GM19372 (cell line): ENCODE measurements around the gene NDUFB2.
"Not testable (repeated sequence)": the region's sequence is repeated elsewhere in the genome, so short reads cannot be mapped to it uniquely, and the experiment has no call there.

Experiments used
- ATAC-seq: cut with Tn5 transposase; IDR thresholded peaks from one replicate; pipeline ENCODE4 v1.9.1; 2021; ENCODE audit warnings: mild to moderate bottlenecking, low read depth, moderate library complexity; ENCODE audit not compliant: unreplicated experiment

NDUFB2 gene

DNA sequence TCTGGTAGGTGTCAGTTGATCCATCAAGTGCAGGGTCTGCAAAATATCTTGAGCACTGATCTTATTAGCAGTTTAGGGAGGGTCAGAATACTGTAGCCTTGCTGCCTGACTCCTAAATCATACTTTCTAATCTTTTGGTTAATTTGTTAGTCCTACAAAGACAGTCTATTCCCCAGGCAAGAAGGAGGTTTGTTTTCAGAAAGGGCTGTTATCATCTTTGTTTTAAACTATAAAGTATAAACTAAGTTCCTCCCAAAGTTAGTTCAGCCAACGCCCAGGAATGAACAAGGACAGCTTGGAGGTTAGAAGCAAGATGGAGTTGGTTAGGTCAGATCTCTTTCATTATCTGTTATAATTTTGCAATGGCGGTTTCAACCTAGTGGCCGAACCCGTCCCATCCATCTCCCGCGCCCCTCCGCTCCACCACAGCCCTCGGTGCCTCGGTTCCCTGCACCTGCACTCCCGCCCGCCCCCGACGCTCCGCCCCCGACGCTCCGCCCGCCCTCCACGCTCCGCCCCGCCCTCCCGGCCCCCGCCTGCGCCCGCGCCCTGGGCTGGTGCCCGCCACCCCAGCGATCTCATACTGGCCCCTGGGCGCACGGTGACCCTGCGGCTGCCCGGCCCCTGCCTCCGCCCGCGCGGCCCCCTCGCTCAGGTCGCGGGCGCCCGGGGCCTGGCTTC lies 24.0 kb upstream of the NDUFB2 start, which contains the start of gene ADCK2:
Gene ADCK2 (plus strand): TSS at position 564 of the 681 bp plus-strand sequence. CDS start 386 bp downstream, outside the sequence.
- ATAC-seq, result peak; percentile 57

DNA sequence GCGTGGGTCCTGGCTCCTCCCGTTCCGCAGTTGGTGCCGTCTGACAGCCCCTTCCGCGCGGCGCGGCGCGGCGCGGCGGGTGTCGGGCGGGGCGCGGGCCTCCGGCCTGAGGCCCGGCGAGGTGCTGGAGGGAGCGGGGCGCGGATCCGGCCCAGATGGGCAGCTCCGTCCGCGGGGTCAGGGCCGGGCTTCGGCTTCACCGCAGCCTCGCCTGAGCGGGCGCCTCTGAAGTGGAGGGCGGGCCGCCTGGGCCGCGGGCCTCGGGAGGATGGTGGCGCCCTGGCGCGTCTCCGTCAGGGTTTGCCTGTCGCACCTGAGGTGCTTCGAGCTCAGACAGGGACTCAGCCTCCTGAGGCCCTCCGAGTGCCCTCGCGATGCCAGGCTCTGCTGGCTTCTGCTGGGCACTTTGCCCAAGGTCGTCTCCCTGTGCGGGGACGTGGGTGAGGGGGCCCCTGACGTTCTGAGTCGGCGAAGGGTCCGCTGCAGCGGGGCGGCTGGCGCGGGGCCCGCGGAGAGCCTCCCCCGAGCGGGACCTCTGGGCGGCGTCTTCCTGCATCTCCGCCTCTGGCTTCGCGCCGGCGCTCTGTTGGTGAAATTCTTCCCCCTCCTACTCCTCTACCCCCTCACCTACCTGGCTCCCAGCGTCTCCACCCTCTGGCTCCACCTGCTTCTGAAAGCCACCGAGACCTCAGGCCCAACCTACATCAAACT lies 23.3 kb upstream of the NDUFB2 start:
- ATAC-seq, result peak; percentile 49

- no peak for ATAC-seq
Observed at GRCh38 chr7:140673774-140674155, 22.7 kb upstream of the NDUFB2 start.

- no peak for ATAC-seq
Observed at GRCh38 chr7:140674356-140674800, 22.1 kb upstream of the NDUFB2 start.

- ATAC-seq, result no peak
Observed at GRCh38 chr7:140674899-140675701, 21.4 kb upstream of the NDUFB2 start.

GRCh38 chr7:140675726-140676125 lies 20.8 kb upstream of the NDUFB2 start:
- ATAC-seq, result no peak

DNA sequence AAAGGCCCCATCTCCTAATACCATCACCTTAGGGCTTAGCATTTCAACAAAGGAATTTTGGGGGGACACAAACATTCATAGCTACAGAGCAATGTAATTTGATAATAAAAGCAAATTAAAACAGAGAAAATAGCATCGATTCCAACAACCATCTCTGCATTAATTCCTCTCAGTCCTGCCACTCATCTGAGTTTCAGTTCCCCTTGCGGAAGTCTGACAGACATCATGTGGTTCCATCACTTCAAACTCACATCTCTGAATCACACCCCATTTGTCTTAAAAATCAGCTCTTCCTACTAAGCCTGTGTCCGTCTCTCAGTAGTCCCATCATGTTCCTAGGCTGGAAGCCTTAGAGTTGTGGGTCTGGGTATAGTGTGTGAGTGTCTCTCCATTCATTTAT lies 20.2 kb upstream of the NDUFB2 start:
- peak; percentile 47 for ATAC-seq

DNA sequence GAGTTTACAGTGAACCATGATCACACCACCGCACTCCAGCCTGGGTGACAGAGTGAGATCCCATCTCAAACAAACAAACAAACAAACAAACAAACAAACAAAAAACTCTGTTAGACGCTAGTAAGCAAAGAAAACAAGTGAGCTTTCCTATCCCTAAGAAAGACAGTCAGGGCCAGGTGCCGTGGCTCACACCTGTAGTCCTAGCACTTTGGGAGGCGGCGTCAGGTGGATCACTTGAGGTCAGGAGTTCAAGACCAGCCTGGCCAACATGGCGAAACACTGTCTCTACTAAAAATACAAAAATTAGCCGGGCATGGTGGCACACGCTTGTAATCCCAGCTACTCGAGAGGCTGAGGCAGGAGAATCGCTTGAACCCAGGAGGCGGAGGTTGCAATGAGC lies 19.6 kb upstream of the NDUFB2 start:
- ATAC-seq, result not testable (repeated sequence)

- ATAC-seq, result no peak
Observed at GRCh38 chr7:140677496-140677895, 19.0 kb upstream of the NDUFB2 start.

DNA sequence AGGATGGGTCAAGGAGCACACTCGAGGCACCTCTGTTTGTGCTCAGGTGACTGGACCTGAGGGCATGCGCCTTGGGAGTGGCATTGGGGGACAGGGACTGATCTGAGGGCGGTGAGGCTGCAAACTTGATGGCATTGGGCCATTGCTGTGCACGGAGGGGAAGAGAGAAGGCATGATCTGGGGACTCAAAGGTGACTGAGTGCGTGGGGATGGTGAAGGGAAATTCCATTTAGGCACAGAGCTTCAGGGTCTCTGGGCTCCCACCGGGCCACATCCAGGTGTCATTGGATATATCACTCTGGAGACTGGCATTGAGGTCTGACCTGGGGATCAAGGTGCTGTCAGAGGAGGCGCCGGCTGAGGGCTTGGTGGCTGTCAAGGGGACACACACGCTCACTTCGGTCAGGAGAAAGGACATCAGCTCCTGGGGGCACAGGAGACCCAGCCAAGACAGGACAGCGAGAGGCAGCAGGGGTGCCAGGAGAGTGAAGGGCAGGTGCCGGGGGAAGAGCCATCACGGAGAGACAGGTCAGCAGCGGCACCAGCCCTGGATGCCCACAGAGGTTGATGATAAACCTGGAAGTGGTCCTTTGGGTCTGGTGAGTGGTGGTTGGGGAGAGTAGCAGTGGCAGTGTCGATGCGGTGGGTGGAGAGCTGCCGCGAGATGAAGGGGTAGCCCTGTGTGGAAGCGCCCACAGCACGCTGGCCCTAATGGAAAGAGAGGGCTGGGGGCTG lies 18.3 kb upstream of the NDUFB2 start:
- no peak for ATAC-seq

GRCh38 chr7:140678816-140679130 lies 17.7 kb upstream of the NDUFB2 start:
- no peak for ATAC-seq

GRCh38 chr7:140679186-140679585 lies 17.3 kb upstream of the NDUFB2 start:
- ATAC-seq, result no peak

DNA sequence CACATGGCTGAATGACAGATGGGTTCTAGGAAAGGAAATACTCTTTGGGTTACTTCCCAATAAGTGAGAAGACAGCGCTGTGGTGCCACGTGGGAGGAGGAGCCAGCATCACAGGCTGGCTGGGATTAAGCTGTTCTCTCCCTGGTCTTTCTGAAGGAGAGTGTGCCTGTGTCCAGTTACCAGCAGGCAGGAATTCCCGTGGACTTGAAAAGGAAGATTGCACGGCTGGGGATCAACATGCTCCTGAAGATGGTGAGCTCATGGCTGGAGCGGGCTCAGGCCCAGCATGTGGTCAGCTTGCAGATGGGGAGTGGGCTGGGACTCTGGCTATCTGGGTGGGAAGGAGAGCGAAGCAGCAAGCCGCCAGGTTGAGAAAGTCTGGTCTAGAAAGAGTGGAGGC lies 15.6 kb upstream of the NDUFB2 start:
- no peak for ATAC-seq

- no peak for ATAC-seq
Observed at GRCh38 chr7:140681766-140682165, 14.7 kb upstream of the NDUFB2 start.

DNA sequence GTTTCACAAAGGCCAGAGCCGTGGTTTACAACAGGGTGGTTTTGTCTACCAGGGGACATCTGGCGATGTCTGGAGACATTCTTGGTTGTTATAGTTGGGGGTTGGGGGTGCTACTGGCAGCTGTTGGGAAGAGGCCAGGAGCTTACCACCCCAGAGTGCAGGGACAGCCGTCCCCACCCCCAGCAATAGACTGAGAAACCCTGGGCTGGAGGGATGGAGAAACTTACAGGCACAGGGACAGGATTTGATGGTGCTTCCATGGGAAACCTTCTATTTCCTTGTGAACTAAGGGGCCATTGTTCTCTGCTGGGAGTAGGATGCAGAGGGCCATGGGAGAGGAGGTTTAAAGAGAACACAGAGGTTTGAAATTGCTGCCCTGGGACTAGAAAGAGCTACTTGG lies 12.9 kb upstream of the NDUFB2 start:
- ATAC-seq, result no peak

DNA sequence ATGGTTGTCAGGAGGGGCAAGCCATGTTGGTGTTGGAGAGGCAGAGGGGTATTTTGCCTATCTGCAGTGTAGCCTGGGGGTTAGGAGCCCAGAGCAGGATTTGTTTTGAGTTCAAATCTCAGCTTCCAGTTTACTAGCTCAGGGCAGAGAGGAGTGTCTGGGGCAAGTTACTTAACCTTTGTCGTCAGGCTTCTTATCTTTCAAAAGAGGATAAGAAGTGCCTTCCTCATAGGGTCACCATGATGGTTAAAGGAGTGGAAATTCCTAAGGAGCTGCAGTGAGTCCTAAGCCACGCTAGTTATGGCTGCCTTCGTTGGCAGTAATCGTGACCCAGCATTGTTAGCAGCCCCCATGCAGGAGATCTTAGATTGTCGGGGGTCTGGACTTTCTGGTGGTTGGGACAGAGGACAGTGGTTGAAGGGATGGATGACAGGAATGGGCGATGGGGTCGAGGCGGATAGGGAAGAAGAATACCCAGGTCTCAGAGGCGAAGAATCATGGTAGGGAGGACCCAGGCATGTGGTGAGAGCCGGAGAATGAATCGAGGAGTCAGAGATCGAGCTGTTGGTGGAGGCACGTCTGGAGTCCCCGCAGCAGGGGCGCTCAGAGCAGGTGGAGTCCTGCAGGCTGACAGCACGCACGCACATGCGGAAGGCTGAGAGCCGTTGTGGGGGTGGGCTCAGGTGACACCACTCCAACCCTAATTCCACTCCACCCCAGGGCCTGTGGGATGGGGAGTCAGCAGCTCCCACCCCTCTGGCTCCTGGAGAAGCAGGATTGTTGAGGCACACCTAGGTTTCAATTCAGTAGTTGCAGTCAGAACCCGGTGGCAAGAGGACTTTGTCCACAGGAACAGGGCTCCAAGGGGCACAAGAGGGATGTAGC lies 12.2 kb upstream of the NDUFB2 start:
- ATAC-seq, result no peak

GRCh38 chr7:140685407-140686087 lies 11.0 kb upstream of the NDUFB2 start:
- no peak for ATAC-seq

- no peak for ATAC-seq
Observed at GRCh38 chr7:140686921-140687320, 9.6 kb upstream of the NDUFB2 start.

DNA sequence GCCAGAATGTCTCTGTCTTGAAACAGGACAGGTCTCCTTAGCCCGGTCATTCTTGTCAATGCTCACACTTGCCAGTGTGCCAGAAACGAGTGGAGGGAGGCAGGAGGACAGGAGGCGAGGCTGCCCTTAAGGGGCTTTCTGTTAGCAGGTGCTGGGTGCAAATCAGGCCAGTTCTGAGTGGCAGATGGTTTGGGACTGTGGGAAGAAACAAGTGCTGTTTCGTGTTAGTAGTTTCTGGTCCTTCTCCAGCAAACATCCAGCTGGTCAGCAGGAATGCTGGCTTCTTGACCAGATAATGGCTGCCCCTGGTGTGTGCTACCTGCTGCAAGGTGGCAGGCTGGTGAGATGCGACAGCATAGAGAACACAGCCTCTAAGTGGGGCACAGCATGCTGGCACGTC lies 8.2 kb upstream of the NDUFB2 start:
- ATAC-seq, result no peak
